PC-9 (cell line): ENCODE data around the gene ZNF646.

Experiments
- CTCF ChIP-seq: fragments of 200-600 bp; sonication (generic); conservative IDR thresholded peaks from 2 replicates; pipeline ENCODE4 v1.6.1; 2017; ENCODE audit warnings: mixed run types, antibody characterized with exemption, mild to moderate bottlenecking, moderate library complexity
- EZH2 ChIP-seq: fragments of 200-600 bp; sonication (generic); IDR thresholded peaks from 2 replicates; pipeline ENCODE4 v1.8.0; 2017; ENCODE audit warnings: antibody characterized with exemption, low read depth

GRCh38 chr16:31111881-31112466, 37.8 kb downstream of the ZNF646 start:
- TF ChIP-seq CTCF (no peak), EZH2 (no peak)
